Hematopoietic multipotent progenitor cell treated with erythropoietin and hydrocortisone succinate and interleukin-3 and kit ligand, for 8 days (in vitro differentiated cells): ENCODE measurements around the gene DCD.

Experiments
- DNase-seq: peaks from one replicate; pipeline ENCODE4 v3.0.0-alpha.2; 2015

The DCD gene

DNA sequence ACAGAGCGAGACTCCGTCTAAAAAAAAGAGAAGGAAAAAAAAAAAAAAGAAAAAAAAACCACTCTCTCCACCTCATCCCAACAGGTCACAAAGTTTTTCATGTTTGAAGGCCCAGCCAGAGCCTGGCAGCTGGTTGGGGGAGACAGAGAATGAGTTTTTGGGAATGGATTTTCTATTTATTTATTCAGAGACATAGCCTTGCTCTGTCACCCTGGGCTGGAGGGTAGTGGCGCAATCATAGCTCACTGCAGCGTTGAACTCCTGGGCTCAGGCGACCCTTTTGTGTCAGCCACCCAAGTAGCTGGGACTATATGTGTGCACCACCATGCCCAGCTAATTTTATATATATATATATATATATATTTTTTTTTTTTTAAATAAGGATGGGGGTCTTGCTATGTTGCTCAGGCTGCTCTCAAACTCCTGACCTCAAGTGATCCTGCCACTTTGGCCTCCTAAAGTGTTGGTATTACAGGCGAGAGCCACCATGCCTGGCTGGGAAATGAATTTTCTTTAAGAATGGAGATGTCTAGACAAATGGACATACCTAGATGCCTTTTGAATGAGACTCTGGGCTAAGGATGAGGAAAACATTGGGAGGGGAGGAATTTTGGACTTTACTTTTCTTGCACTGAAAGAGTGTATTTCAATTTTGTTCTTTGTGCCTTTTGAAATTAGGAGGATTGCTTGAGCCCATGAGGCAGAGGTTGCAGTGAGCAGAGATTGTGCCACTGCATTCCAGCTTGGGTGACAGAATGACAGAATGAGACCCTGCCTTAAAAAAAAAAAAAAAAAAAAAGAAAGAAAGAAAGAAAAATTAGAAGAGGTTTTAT lies 42.8 kb downstream of the DCD start:
- DNase-seq, result no peak

DNA sequence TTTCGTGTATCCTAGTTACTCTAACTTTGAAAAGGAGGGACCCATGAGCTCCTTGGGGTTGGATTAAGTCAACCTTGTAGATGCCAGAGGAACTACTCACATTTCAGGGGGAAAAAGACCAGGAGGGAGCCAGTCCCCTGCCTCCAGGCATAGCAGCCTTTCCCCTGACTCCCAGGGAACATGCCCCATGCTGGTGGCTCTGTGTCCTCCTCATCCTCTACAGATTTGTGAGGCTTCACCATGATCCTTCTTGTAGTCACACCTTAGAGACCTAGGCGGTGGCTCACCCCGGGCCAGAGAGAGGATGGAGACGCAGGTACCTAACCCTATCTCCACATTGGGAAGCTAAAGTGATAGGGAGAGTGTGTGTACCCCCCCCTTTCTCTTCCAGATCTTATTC lies 43.7 kb downstream of the DCD start:
- DNase-seq, result no peak

DNA sequence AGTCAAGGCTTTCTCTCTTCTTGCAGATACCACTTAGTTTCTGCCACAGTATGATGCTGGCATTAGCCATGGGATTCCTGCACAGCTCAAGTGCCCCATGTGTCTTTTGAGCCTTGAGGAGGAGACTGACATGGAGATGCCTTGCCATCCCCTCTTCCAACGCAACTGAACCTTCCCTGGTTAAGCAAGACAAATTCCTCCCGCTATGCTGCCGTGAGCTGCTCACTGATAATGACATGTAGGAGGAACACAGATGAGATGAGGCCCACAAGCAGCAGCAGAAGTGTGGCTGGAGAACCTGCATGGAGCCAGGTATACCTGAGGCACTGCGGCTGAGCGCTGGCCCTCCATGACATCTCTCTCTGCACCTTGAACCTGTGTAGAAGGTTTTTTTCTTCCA lies 44.3 kb downstream of the DCD start:
- DNase-seq, result no peak

DNA sequence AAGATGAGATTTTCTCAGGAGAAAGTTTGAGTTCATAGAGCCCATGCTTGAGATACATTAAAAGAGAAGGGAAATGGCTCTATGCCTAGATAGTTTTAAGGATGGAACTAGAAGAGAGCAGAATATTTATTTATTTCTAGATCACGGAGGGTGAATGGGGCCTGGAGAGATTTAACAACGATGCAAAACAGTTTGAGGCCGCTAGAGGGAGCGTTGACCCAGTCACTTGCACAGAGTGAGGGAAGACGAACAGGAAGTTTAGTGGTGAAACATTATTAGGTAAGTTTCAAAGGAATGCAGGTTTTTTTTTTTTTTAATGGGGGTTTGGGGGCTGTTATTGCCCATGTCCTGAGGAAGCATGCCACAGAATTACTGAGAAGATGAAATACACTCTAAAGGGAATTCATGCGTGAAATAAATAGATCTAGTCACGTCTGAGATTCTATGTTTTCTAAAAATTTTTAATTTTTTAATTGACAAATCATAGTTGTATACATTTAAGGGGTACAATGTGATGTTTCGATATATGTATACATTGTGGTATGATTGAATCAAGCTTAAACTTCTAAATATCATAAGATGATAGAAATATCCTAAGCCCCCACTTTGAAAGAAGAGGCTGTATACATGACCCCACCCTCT lies 44.9 kb downstream of the DCD start:
- peak; percentile 76 for DNase-seq

DNA sequence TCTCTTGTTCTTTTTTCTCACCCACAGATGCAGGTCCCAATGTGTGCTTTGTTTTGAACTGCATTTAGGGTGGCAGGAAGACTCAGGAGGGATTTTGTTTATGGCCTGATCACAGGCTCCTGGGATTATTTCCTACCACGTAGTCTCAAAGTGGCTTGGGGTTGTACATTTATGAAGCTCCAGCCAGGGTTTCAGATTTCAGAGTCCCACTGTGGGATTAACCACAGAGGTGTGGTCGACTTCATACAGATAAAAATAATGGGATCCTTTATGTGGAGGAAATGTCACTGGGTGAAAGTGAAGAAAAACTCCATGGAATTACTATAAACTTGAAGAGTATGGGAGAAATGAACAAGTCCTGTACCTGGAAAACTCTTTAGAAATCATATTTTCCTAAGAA lies 45.5 kb downstream of the DCD start:
- DNase-seq, result no peak

DNA sequence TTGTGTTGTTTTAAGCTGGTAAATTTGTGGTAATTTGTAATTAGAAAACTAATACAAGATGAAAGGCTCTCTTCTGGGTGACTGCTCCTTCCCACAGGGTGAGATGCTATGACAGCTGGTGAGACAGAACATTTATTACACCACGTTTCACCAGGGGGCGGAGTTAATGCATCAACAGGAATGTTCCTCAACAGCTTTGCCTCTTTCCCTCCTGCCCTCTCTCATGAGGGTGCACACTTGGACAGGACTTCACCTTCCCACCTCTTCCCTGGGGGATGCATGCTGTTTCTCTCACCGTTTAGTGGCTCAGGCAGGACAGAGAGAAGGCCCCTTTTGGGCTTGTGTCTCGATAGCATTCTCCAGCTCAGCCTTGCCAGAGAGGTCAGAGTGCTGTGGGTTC lies 46.3 kb downstream of the DCD start:
- no peak for DNase-seq

DNA sequence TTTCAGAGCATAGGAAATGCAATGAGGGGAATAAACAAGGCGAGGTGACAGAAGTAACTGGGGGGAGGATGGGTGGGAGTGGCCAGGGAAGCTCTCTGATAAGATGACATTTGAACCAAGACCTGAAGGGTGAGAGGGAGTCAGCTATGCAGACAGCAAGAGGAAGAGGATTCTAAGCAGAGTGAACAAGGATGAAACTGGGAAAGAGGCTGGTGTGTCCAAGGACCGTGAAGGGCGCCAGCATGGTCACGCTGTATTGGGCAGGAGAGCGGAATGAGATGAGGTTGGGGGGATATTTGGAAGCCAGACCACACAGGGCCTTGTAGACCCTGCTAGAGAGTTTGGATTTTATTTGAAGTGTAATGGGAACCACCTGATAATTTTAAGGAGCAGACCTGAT lies 49.2 kb downstream of the DCD start:
- DNase-seq, result no peak

DNA sequence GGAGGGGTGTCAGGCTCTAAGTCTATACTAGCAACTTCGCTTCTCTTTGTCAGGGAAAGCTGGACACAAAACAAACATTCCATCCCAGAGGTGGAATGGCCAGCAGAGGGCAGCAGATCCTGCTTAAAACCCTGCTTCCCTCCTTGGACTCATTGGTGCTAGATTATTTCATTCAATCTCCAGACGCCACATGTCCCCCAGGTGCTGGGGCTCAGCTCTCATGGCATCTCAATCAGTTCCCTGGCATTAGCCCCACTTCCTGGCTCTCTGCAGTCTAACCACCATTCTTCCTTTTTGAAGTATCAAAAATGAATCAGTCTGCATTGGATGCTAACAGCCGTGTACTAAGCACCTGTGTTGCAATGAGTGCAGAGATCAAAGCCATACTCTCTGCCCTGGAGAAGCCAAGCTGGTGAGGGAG lies 51.6 kb downstream of the DCD start:
- DNase-seq, result peak; percentile 56

DNA sequence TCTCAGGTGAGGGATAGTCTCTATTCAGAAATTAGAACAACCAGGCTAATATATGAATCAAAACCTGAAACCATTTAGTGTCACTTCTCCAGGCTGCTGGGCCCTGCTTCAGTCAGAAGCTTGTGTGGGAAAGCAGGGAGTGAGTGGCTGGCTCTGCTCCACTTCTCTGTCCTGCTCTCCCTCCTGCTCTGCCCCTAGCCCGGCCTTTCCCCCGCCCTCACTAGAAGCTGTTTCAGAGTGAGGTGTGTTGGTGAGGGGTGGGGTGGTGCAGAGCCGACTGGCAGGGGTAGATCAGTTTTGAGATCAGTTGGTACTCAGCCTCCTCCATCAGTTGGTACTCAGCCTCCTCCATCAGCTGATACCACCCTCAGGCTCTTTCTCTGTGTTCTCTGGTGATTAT lies 52.7 kb downstream of the DCD start:
- no peak for DNase-seq
